Measurements from ENCODE around the gene RETN.

Gene RETN

DNA sequence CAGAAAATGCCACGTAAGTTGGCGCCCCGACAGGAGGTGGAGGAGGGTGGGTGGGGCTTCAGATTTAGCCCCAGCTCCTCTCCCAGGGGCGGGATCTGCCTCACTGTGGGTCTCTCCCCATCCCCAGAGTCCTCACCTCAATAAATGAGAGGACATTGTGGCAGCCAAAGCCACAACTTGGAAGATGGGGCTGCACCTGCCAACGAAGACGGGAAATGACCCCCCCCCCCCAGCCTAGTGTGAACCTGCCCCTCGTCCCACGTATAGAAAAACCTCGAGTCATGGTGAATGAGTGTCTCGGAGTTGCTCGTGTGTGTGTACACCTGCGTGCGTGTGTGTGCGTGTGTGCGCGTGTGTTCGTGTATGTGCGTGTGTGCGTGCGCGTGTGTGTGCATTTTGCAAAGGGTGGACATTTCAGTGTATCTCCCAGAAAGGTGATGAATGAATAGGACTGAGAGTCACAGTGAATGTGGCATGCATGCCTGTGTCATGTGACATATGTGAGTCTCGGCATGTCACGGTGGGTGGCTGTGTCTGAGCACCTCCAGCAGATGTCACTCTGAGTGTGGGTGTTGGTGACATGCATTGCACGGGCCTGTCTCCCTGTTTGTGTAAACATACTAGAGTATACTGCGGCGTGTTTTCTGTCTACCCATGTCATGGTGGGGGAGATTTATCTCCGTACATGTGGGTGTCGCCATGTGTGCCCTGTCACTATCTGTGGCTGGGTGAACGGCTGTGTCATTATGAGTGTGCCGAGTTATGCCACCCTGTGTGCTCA is 10.3 kb downstream of the RETN start:
- H3K36me3 Mint-ChIP-seq = peaks cover 11% of the 10 kb centered on the region
- CTCF ChIA-PET = interaction anchor here (0.9 to 1.4 kb wide), 4 partner anchors 22 to 128 kb away, joined by 3 to 6 read pairs (median 4); no protein-coding TSS in a partner anchor
- H3K27ac Mint-ChIP-seq = peak overlapping the region; percentile 74
- peak; percentile 79 for DNase-seq
- H3K27me3 Mint-ChIP-seq = peaks cover 47% of the 10 kb centered on the region
- no peaks in the 10 kb centered on the region for H3K9me3 Mint-ChIP-seq
- H3K4me1 Mint-ChIP-seq = peaks cover 57% of the 10 kb centered on the region
- peak overlapping the region; percentile 39 for H3K4me3 Mint-ChIP-seq

DNA sequence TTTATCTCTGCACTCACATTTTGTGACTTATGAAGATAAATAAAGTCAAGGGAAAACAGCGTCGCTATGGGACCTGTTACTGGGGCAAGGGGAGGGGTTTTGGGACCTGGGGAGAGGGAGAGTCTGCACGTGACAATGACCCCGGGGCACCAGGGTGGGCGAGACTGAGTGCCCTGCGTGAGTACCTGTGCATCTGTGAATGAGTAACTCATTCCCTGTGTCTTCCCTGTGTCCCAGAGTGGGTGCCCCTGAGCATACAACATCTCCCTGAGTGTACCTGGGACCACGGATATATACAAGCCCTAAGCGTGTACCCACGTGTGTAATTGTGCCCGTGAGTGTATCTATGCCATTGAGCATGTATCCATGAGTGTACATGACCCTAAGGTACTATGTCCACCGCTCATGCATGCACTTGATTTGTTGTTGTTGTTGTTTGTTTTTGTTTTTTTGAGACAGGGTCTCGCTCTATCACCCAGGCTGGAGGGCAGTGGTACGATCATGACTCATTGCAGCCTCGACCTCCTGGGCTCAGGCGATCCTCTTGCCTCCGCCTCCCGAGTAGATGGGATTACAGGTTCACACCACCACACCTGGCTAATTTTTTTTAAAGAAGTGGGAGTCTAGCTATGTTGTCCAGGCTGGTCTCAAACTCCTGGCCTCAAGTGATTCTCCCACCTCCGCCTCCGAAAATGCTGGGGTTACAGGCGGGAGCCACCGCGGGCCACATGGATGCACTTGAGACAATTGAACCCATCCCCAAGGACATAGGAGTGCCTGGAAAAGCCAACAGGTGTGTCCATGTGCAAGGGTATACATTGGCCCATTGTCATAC is 11.1 kb downstream of the RETN start:
- Mint-ChIP-seq H3K9me3 (no peaks in the 10 kb centered on the region), H3K27me3 (peaks cover 39% of the 10 kb centered on the region), H3K36me3 (peaks cover 11% of the 10 kb centered on the region), H3K4me3 (peak overlapping the region; percentile 90), H3K4me1 (peaks cover 52% of the 10 kb centered on the region), H3K27ac (peak overlapping the region; percentile 74)
- CTCF ChIA-PET = interaction anchor here (0.8 to 2.7 kb wide), 22 partner anchors 10 to 335 kb away, joined by 3 to 38 read pairs (median 5); partner anchors contain the start of genes PEX11G, RETN and STXBP2
- no peak for DNase-seq

DNA sequence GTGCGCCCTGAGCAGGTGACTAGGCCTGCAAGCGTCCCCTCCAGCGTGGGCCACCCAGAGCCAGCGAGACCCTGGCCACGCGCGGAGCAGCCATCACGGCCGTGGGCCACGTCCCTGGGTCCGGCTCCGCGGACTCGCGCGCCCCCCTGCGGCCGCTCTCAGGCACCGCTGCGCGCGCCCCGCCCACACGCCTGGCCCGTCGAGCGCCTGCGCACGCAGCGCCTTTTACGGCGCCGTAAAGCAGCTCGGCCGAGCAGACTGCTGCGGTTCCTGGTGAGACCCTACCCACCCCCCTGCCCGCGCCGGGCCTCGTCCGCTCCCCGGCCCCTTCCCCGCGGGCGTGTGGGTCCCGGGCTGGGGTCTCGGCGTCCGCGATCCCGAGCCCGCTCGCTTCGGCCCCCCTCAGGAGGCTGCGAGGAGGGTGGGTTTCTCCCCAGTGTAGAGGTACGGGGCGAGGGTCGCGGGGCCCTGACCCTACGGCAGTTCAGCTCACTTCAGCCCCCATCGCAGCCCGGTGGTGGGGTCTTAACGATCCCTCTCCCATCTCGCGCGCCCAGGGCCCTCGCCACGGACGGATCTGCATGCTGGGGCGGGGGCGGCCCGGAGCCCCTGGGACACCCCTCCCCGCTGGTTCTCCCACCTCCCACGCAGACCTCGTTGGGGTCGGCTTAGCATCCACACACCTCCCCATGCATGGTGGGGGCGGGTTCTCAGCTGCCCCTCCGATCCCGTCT is 11.9 kb downstream of the RETN start, which contains the start of gene TRAPPC5:
Gene TRAPPC5 (plus strand): TSS at position 228 of the 734 bp plus-strand sequence. CDS start 1,421 bp downstream, outside the sequence.
- H3K36me3 Mint-ChIP-seq = peaks cover 11% of the 10 kb centered on the region
- H3K4me1 Mint-ChIP-seq = peaks cover 51% of the 10 kb centered on the region
- CTCF ChIA-PET = interaction anchor here (0.6 to 2.7 kb wide), 42 partner anchors 10 to 581 kb away, joined by 3 to 38 read pairs (median 4); partner anchors contain the start of genes PEX11G, RETN and STXBP2
- peak; percentile 88 for DNase-seq
- peak within 1 kb of the TSS; percentile 90 for H3K4me3 Mint-ChIP-seq
- peaks cover 31% of the 10 kb centered on the region for H3K27me3 Mint-ChIP-seq
- H3K27ac Mint-ChIP-seq = peak within 1 kb of the TSS; percentile 93
- no peaks in the 10 kb centered on the region for H3K9me3 Mint-ChIP-seq

DNA sequence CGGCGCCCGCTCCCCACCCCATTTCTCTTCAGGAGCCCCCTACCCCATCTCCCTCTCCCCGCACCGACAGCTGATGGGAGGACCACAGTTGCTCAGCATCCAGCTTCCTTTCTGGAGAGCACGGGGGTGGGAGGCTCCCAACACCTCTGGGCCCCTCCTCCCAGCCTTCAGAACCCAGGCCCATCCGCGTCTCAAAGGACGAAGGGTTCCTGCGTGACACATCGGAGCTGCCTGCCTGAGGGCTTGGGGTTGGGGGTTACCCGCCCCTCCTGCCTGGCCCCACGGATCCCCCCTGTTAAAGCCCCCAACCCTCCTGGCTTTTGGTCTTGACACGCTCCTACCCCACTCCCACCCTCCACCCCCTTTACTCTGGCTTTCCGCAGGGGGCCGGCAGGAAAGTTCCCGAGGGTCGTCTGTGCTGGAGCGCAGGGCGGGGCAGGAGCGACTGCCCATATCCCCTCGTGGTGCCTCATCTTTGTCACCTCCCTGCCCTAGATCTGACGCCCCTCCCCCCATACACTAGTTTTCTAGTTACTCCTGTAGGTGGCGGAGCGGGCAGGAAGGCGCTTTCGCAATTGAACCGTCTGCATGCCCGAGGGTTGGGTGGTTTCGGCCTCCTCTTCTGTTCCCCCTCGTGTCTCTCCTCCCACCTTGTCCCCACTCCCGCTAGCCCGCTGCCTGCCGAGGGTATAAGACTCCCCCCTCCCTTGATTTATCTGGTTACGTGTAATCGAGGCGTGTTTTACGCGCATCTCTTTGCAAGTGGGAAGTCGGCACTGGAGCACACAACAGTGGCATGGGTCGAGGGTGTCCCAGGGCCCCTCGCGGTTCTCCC is 12.7 kb downstream of the RETN start:
- Mint-ChIP-seq H3K4me3 (peak overlapping the region; percentile 90), H3K27me3 (peaks cover 23% of the 10 kb centered on the region)
- CTCF ChIA-PET = interaction anchor here (0.6 to 2.7 kb wide), 41 partner anchors 9 to 582 kb away, joined by 3 to 38 read pairs (median 4); partner anchors contain the start of genes PEX11G, RETN and STXBP2

DNA sequence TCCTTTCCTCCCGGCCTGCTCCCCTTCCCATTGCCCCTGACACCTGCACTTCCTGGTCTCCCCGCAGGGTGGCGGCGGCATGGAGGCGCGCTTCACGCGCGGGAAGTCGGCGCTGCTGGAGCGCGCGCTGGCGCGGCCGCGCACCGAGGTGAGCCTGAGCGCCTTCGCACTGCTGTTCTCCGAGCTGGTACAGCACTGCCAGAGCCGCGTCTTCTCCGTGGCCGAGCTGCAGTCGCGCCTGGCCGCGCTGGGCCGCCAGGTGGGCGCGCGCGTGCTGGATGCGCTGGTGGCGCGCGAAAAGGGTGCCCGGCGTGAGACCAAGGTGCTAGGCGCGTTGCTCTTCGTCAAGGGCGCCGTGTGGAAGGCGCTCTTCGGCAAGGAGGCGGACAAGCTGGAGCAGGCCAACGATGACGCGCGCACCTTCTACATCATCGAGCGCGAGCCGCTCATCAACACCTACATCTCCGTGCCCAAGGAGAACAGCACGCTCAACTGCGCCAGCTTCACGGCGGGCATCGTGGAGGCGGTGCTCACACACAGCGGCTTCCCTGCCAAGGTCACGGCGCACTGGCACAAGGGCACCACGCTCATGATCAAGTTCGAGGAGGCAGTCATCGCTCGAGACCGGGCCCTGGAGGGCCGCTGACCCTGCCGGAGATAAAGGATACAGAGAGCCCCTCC is 13.5 kb downstream of the RETN start:
- H3K27ac Mint-ChIP-seq = peak overlapping the region; percentile 93
- no peak for DNase-seq
- H3K27me3 Mint-ChIP-seq = peaks cover 16% of the 10 kb centered on the region
- H3K4me1 Mint-ChIP-seq = peaks cover 35% of the 10 kb centered on the region
- peaks cover 11% of the 10 kb centered on the region for H3K36me3 Mint-ChIP-seq
- H3K9me3 Mint-ChIP-seq = no peaks in the 10 kb centered on the region
- peak overlapping the region; percentile 90 for H3K4me3 Mint-ChIP-seq
- CTCF ChIA-PET = interaction anchor here (2.7 kb wide), 1 partner anchor 30 kb away, joined by 38 read pairs; no protein-coding TSS in a partner anchor

More for the DNA sequence above, 12.7 kb downstream of the RETN start:
- peaks cover 11% of the 10 kb centered on the region for H3K36me3 Mint-ChIP-seq
- peak; percentile 92 for DNase-seq
- no peaks in the 10 kb centered on the region for H3K9me3 Mint-ChIP-seq
- H3K27ac Mint-ChIP-seq = peak overlapping the region; percentile 93
- peaks cover 43% of the 10 kb centered on the region for H3K4me1 Mint-ChIP-seq

DNA sequence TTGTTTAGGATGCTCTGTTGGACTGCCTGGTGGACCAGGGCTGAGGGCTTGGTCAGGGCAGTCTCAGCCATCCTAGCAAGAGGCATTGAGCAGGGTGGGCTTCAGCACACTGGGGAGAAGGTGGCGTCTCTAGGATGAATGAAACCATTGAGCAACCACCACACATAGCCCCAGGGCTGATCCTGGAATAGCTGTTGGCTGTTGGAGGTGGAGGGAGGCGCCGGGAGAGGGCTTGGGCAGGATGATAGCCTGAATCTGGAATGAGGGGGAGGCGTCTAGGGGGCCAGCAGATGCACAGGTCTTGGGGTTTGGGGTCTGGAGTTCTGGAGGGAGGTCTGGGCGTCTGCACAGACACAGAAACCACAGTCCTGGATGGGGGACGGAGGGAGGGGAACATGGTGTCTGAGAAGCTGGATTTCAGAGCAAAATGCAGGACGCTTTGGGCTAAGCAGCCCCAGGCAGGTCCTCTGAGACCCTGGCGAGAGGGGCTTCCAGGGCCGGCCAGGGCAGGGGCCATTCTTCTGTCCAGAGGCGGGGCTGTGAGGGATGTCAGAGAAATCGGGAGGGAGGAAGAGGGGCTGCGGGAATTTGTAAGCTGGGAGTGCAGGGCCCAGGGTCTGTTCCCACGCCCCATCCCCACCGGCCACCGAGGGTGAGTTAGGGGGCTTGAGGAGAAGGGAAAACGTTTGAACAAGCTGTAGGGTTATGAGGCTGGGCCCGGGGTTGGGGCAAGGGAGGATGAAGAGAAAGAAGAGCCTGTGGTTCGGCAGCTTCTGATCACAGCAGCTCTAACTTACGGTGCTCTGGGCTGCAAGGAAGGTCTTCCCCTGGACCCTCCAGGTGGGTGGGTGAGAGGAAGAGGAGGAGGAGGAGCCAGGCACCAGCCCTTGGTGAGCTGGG is 16.9 kb downstream of the RETN start:
- H3K9me3 Mint-ChIP-seq = no peaks in the 10 kb centered on the region
- no peak for DNase-seq
- no peak overlapping the region for H3K4me3 Mint-ChIP-seq
- CTCF ChIA-PET = no interaction called here
- H3K27me3 Mint-ChIP-seq = peaks cover 4% of the 10 kb centered on the region
- peaks cover 11% of the 10 kb centered on the region for H3K36me3 Mint-ChIP-seq
- H3K27ac Mint-ChIP-seq = no peak overlapping the region
- H3K4me1 Mint-ChIP-seq = peaks cover 6% of the 10 kb centered on the region

DNA sequence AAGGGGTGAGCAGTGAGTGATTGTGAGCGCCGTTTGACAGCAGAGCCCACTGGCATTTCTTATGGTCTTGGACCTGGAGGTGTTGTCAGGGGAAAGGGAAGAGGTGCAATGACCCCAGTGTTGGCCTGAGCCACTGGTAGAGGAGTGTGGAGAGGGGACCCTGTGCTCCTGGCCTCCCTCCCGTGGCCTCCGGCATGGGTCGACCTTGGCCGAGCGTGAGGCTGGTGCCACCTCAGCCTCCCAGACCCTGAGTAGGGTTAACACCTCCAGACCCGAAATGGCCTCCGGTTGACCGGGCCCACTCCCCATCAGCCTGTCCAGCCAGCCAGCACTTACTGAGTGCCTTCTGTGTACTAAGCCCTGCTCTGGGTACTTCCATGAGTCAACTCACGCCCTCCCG is 18.3 kb downstream of the RETN start:
- Mint-ChIP-seq H3K27me3 (peaks cover 4% of the 10 kb centered on the region), H3K36me3 (peaks cover 9% of the 10 kb centered on the region), H3K4me3 (no peak overlapping the region), H3K4me1 (no peaks in the 10 kb centered on the region), H3K27ac (no peak overlapping the region), H3K9me3 (no peaks in the 10 kb centered on the region)
- DNase-seq = no peak
- CTCF ChIA-PET = no interaction called here

DNA sequence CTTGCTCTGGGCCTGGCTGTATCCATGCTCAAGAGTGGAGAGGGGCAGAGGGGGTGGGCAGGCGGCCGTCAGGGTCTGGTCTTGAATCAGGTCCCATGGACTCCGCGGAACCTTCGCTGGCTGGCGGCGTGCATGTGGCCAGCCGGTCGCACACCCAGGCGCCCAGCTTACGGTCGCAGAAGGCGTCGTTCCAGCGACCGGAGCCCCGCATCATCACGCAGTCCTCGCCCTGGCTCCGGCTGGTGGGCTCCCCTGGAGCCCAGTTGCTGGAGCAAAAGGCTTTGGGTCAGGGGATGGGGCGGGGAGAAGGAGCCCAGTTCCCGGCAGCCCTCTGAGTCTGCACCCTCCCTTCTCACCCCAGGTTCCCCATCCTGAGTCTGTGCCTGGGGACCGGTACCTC is 20.3 kb downstream of the RETN start:
- DNase-seq = no peak
- Mint-ChIP-seq H3K27me3 (peaks cover 4% of the 10 kb centered on the region), H3K27ac (no peak overlapping the region), H3K9me3 (no peaks in the 10 kb centered on the region), H3K36me3 (no peaks in the 10 kb centered on the region), H3K4me3 (no peak overlapping the region), H3K4me1 (no peaks in the 10 kb centered on the region)
- CTCF ChIA-PET = no interaction called here

DNA sequence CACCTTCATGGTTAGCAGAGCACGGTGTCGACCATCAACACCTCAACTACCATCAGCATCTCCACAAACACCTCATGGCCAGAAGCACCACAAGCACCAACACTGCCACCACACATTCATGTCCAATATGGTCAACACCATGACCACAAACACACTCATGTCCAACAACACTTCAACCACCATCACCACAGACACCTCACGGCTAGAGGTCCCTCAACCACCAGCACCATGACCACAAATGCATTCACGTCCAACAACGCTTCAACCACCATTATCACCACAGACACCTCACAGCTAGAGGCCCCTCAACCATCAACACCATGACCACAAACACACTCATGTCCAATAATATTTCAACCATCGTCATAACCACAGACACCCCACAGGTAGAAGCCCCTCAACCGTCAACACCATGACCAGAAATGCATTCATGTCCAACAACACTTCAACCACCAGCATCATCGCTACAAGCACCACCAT is 22.0 kb downstream of the RETN start:
- Mint-ChIP-seq H3K4me1 (no peaks in the 10 kb centered on the region), H3K27ac (no peak overlapping the region), H3K4me3 (no peak overlapping the region), H3K36me3 (no peaks in the 10 kb centered on the region), H3K27me3 (peaks cover 4% of the 10 kb centered on the region), H3K9me3 (no peaks in the 10 kb centered on the region)
- no peak for DNase-seq
- CTCF ChIA-PET = interaction anchor here (1.3 kb wide), 1 partner anchor 10 kb away, joined by 4 read pairs; the partner anchor contains the start of gene TRAPPC5

DNA sequence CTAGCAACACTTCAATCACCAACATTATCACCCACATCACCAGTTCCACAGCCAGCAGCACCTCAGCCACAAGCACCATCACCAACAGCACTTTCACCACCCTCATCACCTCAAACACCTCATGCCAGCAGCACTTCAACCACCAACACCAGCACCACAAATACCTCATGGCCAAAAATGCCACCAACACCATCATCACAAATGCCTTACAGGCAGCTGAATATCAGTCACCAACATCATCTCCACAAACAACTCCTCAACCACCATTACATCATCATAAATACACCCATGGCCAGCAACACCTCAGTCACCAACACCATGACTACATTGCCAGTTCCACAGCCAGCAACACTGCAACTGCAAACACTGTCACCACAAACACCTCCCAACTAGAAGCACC is 22.6 kb downstream of the RETN start:
- no peak for DNase-seq
- Mint-ChIP-seq H3K36me3 (no peaks in the 10 kb centered on the region), H3K9me3 (no peaks in the 10 kb centered on the region), H3K27me3 (peaks cover 5% of the 10 kb centered on the region), H3K27ac (no peak overlapping the region), H3K4me3 (no peak overlapping the region), H3K4me1 (no peaks in the 10 kb centered on the region)
- CTCF ChIA-PET = no interaction called here

DNA sequence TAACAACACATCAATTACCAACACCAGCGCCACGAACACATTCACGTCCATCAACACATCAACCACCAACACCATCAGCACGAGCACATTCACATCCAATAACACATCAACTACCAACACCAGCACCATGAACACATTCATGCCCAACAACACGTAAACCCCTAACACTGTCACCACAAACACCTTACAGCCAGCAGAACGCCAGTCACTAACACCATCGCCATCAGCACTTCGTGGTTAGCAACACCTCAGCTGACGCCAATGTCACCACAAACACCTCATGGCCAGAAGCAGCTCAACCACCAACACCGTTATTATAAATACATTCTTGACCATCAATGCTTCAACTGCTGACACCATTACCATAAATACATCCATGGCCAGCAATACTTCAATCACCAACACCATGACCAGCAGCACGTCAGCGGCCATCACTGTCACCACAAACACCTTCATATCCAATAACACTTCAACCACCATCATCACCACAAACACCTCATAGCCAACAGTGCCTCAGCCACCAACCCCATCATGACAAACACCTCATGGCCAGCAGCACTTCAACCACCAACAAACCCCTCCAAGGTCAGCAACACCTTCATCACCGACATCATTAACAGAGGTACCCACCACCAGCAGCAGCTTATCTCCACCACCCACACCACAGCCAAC is 23.7 kb downstream of the RETN start:
- Mint-ChIP-seq H3K9me3 (no peaks in the 10 kb centered on the region), H3K27me3 (peaks cover 15% of the 10 kb centered on the region), H3K36me3 (no peaks in the 10 kb centered on the region), H3K4me3 (no peak overlapping the region), H3K4me1 (no peaks in the 10 kb centered on the region), H3K27ac (no peak overlapping the region)
- DNase-seq = no peak
- CTCF ChIA-PET = no interaction called here
